HG03457 (cell line): ENCODE measurements around the gene DNAJB8.

Source experiments
- ATAC-seq: cut with Tn5 transposase; IDR thresholded peaks from one replicate; pipeline ENCODE4 v1.9.1; 2021; ENCODE audit warnings: moderate number of reproducible peaks; ENCODE audit not compliant: unreplicated experiment

DNAJB8 gene

DNA sequence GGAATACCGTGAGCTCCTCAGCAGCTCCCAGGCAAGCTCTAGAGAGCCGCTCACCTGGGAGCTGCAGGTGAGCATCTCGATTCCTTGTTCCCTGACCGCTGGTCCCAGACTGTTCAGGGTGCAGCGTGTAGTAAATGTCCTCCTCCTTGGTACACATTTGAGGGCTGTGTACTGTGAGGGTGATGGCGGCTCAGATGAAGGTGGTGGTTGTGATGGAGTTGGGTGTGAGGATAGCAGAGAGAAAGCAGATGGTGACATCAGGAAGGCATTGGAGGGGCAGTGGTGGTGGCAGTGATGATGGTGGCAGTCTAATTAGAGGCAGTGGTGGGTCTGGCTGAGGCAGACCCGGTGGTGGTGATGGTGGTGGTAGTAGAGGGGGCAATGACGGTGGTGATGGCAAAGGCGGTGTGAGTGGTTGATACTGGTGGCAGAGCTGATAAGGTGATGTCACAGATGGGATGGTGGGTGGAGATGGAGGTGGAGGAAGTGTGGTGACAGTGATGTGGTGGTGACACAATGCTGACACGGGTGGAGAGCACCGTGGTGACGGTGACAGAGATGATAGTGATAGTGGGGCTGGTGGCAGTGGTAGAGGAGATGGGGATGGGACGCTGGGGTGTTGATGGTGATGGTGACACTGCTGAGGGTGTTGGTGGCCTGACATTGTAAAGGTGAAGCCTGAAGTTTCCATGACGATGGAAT lies at the start of gene DNAJB8:
DNAJB8 (minus strand) TSS at position 51 of the 702 bp plus-strand sequence. CDS start 3,645 bp downstream, outside the sequence.
- ATAC-seq, result no peak

DNA sequence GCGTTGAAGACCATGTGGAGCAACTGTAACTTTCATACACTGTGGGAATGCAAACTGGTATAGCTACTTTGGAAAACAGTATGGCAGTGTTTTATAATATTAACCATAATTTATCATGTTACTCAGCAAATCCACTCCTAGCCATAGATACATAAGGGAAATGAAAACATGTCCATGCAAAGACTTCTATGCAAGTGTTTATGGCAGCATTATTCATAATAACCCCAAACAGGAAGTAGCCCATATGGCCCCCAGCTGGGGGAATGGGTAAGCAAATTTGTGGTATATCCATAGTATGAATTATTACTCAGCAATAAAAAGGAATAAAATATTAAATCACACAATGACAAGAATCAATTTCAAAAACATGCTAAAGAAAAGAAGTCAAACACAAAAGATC lies 49.3 kb upstream of the DNAJB8 start:
- no peak for ATAC-seq

DNA sequence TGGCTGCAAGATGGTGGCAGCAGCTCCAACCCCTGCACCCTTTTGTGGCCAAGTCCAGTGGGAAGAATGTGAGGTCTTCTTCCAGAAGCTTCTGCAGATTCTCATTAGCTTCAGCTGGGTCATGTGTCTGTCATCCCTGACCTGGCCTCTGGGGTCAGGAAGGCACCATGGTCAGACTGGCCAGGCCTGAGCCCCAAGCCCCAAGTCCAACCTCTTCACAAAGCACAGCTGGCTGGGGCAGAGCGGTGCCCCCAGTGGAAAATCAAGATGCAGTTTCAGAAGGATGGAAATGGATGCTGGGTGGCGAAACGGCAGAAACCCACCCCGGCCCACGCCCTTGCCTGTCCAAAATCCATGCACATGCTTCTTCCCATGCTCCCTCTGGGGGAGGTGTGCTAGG lies 42.2 kb upstream of the DNAJB8 start:
- ATAC-seq, result no peak

DNA sequence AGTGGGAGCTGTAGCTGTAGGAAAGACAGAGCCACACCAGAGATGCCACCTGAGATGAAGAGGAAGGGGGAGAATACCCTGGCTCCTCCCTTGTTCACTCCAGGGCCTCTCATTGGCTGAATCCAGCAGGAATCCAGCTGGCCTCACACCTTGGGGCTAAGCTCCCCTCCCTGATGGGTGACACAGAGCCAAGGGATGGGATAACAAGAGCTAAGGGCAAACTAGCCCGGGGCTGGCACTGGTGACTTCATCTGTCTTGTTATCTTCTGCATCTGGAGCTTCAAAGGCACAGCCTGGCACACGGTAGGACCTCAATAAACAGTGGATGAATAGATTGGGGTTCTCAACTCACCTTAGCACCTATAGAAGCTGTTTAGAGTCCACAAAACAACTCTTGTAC lies 40.1 kb upstream of the DNAJB8 start:
- no peak for ATAC-seq

DNA sequence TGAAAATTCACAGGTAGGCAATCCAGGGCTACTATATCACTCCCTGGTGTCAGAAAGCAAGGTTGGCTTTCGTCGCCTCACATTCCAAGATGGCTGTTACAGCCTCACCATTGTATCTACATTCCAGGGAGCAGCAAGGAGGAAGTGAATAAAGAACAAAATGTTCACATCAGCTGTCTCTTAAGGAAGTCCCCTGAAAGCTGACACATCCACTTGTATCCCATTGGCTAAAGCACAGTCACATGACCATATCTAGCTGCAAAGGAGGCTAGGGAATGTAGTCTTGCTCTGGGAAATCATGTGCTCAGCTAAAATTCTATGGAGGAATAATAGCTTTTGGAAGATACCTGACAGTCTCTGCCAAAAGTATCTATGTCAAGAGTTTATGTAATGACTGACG lies 39.1 kb upstream of the DNAJB8 start:
- ATAC-seq, result no peak

DNA sequence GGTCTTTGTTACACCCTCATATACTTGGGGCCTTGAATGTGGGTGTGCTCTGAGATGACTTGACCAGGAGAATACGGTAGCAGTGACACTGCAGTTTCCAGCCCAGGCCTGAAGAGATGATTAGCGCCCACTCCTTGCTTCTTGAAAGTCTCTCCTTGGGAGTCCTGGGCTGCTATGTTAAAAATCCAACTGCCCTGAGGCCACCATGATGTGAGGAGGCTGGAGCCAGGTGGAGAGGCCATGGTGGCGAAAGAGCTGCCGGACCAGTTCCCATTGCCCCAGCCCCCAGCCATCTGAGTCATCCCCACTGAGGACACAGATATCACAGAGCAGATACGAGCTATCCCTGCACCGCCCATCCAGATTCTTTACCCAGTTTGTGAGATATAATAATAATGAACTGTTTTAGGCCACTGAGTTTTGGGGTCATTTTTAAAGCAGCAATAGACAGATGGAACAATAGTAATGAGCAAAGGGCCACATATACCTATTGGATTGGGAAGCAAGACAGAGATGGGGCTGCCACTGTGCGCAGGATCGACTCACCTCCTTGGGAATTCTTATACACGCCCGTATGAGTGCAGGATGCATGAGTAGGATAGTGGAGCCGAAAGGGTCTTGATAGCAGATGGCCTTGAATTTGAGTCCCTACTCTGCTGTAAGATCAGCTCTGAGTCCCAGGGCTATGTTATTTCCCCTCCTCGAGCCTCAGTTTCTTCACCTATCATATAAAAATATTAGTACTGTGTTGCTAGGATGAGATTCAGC lies 38.5 kb upstream of the DNAJB8 start:
- ATAC-seq, result no peak

DNA sequence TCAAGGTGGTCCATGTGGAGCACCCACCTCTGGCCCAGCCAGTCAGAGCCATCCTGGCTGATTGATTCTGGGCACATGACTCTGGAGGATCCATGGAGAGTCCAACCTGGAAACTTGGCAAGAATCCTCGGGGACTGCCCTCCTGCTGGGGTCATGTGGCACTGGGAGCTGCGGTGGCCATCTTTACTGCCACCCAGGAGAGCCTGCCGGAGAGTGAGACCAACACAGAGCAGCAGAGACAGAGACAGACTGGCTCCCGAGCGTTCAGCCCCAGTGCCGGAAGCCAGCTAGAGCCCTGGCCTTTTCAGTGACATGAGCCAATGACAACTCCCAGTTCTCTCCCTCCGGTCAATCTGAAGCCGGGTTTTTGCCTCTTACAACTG lies 37.8 kb upstream of the DNAJB8 start:
- no peak for ATAC-seq

DNA sequence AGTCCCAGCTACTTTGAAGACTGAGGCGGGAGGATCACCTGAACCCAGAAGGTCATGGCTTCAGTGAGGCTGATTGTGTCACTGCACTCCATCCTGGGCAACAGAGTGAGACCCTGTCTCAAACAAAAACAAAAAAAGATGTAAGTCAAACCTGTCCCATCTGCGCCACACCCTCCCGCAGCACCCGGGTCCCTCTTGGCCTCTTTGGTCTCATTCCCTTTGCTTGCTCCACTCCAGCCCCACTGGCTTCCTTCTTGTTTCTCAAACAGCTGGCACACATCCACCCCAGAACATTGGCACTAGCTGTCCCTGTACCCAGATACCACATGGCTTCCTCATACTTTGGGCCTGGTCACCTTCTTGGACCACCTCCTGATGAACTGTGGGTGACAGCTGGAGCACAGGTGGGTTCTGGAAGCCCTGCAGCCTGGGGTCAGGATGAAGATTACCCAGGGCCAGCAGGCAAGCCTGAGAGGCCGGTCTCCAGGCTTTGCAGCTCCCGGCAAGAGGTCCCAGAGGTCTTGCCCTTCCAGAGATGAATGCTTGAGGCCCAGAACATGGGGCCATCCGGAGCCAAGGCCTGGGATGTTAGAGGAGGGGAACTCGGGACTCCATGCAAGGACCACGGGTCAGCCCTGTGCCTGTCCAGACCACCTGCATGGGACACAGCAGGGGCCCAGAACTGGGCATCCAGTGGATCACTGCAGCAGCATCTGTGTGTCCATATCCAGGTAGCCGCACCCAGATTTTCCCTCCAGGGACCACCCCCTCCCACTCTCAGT lies 37.3 kb upstream of the DNAJB8 start:
- ATAC-seq, result no peak

DNA sequence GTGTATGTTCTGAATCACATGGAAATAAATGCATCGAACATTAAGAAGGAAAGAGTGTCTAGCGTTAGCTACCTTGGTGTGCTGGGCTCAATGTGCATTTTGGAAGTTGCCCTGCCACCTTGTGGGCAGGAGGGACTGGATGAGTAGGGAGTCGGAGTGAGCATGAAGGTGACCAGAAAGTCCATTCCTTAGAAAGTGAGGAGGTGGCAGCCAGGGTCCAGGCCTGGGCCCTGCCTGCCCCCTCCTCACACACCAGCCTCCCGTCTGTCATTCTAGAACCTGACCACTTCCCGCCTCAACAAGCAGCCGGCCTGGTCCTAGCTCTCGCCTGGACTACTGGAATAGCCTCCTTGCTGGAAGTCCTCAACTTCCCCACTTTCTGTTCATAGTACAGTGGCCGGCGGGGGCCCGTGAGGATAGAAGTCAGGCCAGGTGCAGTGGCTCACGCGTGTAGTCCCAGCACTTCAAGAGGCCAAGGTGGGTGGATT lies 36.5 kb upstream of the DNAJB8 start:
- no peak for ATAC-seq

DNA sequence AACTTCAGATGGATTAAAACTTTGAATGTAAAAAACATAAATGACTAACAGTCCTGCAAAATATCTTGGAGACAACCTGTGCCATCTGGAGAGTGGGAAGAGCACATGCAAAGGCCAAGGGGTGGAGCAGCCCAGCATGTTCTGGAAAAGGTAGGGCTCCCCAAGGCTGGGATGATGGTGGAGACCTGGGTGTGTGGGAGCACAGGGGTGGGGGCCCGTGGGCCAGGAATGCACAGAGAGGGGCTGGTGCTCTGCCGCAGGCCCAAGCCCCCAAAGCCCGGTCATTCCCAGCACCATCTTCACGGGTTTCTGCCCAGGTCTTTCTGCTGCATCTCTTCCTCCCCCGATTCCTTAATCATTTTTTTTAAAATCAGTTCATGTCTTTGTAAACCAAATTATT lies 36.0 kb upstream of the DNAJB8 start:
- no peak for ATAC-seq

DNA sequence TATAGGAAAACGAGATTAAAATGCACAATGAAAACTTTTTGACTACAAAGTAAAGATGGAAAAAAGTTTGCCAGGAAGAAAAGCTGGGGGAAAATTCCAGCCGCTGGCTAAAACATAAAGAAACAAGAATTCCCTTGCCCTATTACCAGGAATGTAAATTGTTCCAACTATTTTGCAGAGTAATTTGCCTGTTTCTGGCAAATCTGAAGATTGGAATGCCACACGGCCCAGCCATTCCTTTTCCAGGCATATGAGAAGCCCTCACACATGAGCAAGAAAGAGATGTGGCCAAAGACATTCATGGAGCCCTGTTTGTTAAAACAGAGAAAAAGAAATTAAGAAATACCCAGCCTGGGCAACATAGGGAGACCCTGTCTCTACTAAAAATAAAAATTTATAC lies 34.7 kb upstream of the DNAJB8 start:
- ATAC-seq, result no peak

DNA sequence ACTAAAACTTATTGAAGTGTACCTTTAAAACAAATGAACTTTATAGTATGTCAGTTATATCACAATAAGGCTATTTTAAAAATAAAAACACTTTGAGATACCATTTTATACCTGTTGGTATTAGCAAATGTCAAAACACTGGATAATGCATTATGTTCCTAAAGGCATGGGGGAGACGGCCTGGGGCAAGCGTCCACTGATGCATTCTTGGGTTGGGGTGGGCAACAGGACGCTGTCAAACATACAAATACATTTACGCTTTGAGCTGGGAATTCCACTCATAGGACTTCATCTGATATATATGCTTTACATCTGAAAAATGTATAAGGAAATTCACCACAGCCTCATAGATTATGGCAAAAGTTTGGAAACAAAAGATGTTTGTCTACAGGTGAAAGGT lies 33.9 kb upstream of the DNAJB8 start:
- no peak for ATAC-seq

DNA sequence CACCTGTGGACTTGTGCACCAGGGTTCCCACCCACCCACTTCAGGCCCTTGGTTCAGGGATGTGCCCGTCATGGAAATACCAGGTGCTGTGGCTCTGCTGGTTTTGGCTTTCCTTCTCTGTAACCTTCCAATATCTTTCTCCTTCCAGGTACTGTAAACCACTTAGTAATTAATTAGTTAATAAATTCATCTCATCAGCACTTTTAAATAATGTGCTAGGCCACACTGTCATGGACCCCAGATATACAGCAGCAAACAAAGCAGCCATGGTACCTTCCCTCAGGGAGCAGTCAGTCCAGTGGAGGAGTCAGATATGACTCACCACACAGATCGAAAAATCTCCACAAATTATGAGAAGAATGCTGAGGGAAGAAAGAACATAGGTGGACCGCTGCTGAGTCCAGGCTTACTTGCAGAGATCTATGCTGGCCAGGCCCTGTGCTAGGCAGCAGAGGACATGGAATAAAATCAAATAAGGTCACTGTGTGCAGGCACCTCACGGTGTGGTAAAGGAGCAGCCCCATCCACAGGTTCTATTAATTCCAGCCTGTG lies 33.1 kb upstream of the DNAJB8 start:
- no peak for ATAC-seq

DNA sequence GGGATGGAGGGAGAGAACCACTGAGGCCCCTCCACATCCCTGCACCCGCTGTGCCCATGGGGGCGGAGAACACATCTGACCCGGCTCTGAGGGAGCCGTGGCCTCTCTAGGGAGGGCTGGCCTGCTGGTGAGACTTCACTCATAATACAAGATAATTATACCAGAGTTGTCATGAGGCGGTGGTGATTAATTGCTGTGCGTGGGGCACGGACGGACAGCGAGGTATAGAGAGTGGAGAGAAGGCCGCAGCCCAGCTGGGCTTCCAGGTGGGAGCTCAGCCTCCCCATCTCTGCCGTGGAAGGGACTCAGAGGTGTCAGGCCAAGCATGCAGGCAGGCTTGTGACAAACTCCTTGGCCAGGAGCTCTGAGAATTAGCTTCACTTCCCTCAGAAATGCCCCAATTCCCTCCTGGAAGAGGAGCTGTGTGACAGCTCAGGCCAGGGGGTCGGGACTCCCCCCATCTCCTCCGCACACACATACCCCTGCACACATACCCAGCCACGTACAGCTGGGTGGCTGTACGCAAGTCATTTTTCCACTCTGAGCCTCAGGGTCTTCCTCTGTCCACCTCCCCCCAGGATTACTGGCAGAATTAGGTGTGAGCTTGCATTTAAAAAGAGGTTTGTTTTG lies 32.3 kb upstream of the DNAJB8 start:
- no peak for ATAC-seq

DNA sequence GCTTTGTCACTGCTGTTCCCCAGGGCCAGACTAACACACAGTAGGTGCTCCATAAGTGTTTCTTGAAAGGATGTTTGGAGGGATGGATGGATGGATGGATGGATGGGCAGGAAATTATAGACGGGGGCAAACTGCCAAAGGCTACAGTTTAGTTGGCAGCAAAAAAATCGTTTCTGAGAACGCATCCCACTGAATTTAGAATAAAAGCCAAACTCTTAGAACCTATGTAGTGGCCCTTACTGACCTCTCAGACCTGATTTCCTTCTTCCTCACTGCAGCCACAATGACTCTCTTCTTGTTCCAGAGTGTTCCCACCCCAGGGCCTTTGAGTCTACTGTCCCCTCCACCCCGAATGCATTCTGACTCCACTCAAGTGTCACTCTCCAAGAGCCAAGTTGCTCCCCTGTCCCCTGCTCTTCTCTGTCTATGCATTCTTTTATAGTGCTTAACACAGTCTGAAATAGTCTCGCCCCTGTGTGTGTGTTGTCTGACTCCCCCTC lies 31.5 kb upstream of the DNAJB8 start:
- no peak for ATAC-seq

DNA sequence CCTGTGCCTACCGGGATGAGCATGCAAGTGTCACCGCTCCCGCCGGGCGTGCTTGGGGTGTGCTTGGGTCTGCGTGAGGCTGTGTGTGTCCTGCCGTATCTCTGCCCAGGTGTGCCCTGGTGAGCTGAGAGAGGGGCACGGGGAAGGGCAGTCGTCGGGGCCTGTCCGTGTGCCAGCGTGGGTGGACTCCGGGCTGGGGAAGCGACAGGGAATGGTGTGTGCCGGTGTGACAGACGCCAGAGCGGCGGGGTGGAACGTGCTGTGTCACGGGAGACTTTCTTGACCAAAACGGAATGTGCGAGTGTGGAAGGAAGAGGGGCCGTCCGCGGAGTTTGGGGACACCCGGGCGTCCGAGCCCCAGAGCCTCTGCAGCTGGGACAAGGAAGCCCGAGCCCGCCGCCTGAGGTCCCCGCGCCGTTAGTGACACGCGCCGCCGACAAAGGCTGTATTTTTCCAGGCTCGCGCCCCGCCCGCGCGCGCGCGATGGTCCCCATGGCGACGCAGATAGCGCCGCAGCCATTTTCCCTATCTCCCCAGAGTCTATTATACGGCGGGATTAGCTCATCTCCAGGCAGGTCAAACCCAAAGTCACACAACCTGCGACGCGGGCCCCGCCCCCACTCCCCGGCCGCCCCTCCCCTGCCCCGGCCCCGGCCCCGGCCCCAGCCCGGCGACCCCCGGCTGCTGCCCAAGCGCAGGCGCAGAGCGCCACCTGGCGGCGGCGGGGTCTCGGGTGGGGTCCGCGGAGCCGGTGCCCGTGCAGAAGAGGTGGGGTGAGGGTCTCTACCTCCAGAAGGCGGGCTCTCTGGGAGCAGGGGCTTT lies 30.8 kb upstream of the DNAJB8 start:
- ATAC-seq, result no peak

DNA sequence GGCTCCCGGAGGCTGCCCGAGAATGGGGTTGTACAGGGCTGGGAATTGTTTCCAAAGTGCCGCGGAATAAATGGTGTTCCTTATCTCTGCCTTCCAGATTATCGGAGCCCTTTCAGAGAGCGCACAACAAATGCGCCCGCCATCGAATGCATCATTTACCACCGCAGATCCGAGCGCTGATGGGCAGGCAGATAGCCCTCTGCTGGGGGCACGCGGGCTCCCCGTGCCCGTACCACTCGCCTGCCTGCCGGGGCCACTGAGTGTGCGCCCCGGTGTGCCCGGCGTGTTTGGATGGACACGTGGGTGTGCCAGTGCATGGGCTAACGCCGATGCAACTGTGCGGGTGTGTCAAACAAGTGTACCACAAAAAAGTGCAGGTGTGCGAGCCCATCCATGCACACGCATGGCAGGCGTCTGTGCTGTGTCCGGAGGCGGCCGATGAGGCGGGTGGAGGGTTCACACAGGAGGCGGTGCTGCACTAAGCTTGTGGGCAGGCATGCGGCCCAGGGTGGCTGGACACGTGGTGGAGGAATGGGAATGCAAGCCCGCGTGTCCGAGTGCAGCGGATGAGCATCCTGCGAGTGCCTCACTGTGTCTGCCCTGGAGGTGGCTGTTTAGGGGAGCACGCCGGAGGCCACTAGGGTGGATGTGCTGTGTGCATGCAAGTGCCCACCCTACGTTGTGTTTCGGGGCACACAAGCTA lies 30.1 kb upstream of the DNAJB8 start:
- ATAC-seq, result no peak

DNA sequence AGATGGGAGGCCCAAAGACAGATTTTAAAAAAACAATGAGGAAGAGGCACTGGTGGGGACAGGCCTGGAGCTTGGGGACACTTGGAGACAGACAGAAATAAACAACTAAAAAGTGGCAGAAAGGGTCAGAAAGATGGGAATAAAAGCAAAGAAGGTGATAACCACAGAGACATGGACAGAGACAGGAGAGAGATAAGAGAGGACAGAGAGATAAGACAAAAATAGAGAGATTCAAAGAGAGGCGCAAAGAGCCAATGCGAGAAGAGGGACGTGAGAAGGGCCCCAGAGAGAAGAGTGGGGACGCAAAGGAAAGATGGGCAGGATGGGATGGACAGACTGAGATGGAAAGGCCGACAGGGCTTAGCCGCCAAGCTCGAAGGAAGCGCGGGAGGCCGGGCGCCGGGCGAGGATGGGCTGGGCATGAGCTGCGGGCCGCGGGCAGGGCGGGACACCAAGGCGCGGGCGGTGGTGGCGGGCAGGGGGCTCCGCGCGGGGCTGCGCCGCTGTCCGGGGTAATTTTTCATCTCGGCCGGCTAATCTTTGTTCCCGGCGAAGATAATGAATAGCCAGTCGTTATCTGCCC lies 29.4 kb upstream of the DNAJB8 start:
- ATAC-seq, result no peak

DNA sequence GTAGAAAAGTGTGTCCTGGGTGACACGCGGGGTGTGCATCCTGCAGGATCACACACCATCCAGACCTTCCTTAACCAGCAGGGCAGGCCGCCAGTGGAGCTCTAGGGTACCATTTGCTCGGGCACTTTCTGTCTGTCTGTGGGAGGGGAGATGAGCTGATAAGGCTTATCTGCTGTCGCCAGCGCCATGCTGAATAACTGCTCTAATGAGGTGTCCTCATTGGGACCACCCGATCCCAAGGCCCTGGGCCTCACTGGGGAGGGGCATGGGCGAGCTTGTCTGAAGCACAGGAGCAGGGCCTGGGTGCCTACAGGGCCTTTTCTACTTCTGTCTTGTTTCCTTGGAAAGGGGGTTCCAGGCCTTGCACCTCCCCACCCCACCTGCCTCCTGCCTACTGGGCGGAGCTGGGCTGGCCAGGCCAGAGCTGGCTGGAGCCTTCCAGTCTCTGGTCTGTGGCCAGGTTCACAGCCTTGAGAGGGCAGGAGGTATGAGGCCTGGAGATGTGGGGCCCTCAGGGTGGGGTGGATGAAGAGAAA lies 28.8 kb upstream of the DNAJB8 start:
- ATAC-seq, result no peak
